Panc1 (cell line): Measurements from ENCODE around the gene RABL6.

Experiments
- POLR2AphosphoS5 ChIP-seq: IDR thresholded peaks from 2 replicates; pipeline ENCODE4 v1.6.1; 2012; ENCODE audit warnings: mild to moderate bottlenecking, low read depth, low read length, moderate library complexity
- TF ChIP-seq, protein P1 (sequence below): fragments of 450-650 bp; IDR thresholded peaks from 2 replicates; pipeline ENCODE4 v1.5.1; 2017; ENCODE audit warnings: mild to moderate bottlenecking

DNA sequence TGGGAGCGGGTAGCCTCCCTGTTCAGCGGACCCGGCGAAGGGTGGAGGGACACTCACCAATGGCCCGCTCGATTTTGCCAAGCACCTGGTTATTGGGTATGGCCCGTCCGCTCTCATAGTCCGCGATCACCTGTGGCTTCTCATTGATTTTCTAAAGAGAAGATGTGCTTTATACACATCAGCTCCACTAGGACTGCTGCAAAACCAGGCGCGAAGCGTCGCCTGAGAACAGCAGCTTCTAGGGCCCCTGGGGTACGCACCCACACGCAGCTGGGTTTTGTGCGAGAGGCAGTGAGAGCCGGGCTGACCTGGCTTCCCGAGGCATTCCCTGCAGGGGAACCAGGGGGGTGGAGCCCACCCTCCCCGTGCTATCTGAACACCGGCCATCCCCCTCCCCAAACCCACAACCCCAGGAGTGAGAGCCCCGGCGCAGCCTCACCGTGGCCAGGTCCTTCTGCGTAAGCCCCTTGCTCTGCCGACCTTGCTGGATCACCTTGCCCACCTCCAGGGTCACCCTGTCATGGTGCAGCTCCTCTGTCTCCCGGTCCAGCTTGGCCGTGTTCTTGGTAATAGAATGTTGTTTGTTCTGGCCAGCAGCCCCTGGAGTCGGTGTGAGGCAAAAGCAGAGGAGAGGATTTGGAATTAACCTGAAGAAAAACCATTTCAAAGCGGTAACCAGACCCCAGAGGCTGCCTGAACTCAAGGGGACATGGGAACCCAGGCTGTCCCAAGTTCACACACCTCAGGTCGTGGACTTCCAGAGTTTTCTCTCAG, 55.3 kb downstream of the RABL6 start:
- TF ChIP-seq, protein P1, sequence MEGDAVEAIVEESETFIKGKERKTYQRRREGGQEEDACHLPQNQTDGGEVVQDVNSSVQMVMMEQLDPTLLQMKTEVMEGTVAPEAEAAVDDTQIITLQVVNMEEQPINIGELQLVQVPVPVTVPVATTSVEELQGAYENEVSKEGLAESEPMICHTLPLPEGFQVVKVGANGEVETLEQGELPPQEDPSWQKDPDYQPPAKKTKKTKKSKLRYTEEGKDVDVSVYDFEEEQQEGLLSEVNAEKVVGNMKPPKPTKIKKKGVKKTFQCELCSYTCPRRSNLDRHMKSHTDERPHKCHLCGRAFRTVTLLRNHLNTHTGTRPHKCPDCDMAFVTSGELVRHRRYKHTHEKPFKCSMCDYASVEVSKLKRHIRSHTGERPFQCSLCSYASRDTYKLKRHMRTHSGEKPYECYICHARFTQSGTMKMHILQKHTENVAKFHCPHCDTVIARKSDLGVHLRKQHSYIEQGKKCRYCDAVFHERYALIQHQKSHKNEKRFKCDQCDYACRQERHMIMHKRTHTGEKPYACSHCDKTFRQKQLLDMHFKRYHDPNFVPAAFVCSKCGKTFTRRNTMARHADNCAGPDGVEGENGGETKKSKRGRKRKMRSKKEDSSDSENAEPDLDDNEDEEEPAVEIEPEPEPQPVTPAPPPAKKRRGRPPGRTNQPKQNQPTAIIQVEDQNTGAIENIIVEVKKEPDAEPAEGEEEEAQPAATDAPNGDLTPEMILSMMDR: no peak
- no peak for TF ChIP-seq POLR2AphosphoS5
